Measurements from ENCODE around the gene WDR72.

The WDR72 gene

DNA sequence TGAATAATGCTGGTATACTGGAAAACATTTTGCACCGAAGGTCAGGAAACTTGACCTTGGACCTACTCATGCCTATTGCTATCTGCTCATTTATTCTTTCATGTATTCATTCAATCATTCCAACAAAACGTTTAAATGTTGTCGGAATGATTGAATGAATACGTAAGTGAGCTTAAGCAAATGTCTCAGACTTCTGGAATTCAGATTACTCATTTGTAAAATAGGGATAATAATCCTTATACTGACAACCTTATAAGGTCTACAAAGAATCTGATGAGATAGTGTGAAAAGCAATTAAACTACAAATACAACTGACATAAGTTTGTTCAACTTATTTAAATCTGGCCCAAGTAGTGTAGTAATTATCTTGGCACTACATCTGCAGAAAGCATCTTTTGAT lies 288.7 kb downstream of the WDR72 start:
- TF ChIP-seq, protein P1, sequence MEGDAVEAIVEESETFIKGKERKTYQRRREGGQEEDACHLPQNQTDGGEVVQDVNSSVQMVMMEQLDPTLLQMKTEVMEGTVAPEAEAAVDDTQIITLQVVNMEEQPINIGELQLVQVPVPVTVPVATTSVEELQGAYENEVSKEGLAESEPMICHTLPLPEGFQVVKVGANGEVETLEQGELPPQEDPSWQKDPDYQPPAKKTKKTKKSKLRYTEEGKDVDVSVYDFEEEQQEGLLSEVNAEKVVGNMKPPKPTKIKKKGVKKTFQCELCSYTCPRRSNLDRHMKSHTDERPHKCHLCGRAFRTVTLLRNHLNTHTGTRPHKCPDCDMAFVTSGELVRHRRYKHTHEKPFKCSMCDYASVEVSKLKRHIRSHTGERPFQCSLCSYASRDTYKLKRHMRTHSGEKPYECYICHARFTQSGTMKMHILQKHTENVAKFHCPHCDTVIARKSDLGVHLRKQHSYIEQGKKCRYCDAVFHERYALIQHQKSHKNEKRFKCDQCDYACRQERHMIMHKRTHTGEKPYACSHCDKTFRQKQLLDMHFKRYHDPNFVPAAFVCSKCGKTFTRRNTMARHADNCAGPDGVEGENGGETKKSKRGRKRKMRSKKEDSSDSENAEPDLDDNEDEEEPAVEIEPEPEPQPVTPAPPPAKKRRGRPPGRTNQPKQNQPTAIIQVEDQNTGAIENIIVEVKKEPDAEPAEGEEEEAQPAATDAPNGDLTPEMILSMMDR (IDR thresholded peaks at IDR 0.05; ENCODE audit: borderline replicate concordance, insufficient read depth, low read depth, low read length): no peak
- H3K4me3 ChIP-seq (ENCODE audit: low read depth, low read length): no peak overlapping the region

DNA sequence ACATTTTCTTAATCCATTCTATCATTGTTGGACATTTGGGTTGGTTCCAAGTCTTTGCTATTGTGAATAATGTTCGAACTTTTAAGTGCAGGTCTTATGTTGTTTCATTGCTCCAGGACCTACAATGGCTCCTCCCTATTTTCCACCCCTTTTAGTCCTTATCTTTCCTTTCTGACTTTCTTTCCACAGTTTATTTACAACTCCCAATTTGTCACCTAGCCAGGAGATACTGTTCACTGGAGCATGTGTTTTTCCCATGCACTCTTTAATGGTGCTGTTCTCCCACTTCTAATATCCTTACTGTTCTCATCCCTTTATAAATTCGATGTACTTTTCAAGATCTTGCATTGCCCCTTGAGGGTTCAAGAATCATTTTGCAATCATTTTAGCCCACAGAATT lies 290.0 kb downstream of the WDR72 start:
- TF ChIP-seq, protein P1 (IDR thresholded peaks at IDR 0.05; ENCODE audit: borderline replicate concordance, insufficient read depth, low read depth, low read length): no peak

More for the DNA sequence above, 290.0 kb downstream of the WDR72 start:
- H3K4me3 ChIP-seq (ENCODE audit: low read depth, low read length): no peak overlapping the region
